K562 (cell line): ENCODE measurements around the gene SCN4B. TPM values are rescaled to one million over a fixed set of nuclear protein-coding genes. Genes with fewer than 3 reads are reported as not detected.

Source experiments
- BCLAF1 ChIP-seq, 2 experiments: fragments of 450-650 bp in 1 of 2; IDR thresholded peaks; 2 replicates each; pipeline ENCODE4 v1.6.1; 2011 to 2017; ENCODE audit warnings: low read depth in 2 of 2, antibody characterized with exemption in 1 of 2, borderline replicate concordance in 1 of 2, low read length in 1 of 2, mild to moderate bottlenecking in 1 of 2, mixed read lengths in 1 of 2; ENCODE audit not compliant: control insufficient read depth in 1 of 2
- EP400 ChIP-seq: fragments of 450-650 bp; IDR thresholded peaks from 2 replicates; pipeline ENCODE4 v1.6.1; 2017; ENCODE audit warnings: antibody characterized with exemption, mild to moderate bottlenecking, moderate library complexity
- FOSL1 ChIP-seq: fragments of 200-800 bp; sonication (Bioruptor generic); conservative IDR thresholded peaks from 2 replicates; pipeline ENCODE4 v1.6.1; 2016; ENCODE audit warnings: missing genetic modification characterization, missing compliant biosample characterization
- HBP1 ChIP-seq: fragments of 450-650 bp; formaldehyde crosslinking; IDR thresholded peaks from 2 replicates; pipeline ENCODE4 v1.4.0; 2022; ENCODE audit warnings: missing genetic modification characterization
- NFXL1 ChIP-seq: fragments of 450-650 bp; formaldehyde crosslinking; IDR thresholded peaks from 2 replicates; pipeline ENCODE4 v1.4.0; 2021; ENCODE audit warnings: mild to moderate bottlenecking
- NR3C1 ChIP-seq: sonication (generic); formaldehyde crosslinking; IDR thresholded peaks from 2 replicates; pipeline ENCODE4 v1.8.1; 2022; ENCODE audit warnings: missing genetic modification reagents
- PHB ChIP-seq: fragments of 250-450 bp; sonication (Bioruptor Pico); IDR thresholded peaks from 2 replicates; pipeline ENCODE4 v1.5.0; 2021
- THRB ChIP-seq: fragments of 450-650 bp; formaldehyde crosslinking; conservative IDR thresholded peaks from 2 replicates; pipeline ENCODE4 v1.4.0; 2022; ENCODE audit warnings: mild to moderate bottlenecking, missing genetic modification characterization
- ZMIZ1 ChIP-seq, 2 experiments: fragments of 150-350 bp in 1 of 2; IDR thresholded peaks; 2 replicates each; pipeline ENCODE4 v1.6.1; 2012 to 2016; ENCODE audit warnings: low read depth in 2 of 2, low read length in 2 of 2, mild to moderate bottlenecking in 1 of 2, moderate library complexity in 1 of 2
- ZNF24 ChIP-seq: fragments of 450-650 bp; IDR thresholded peaks from 2 replicates; pipeline ENCODE4 v1.6.1; 2016
- ZNF316 ChIP-seq: fragments of 450-650 bp; IDR thresholded peaks from 2 replicates; pipeline ENCODE4 v1.6.1; 2016
- ZNF699 ChIP-seq: fragments of 250-450 bp; sonication (Bioruptor Pico); IDR thresholded peaks from 2 replicates; pipeline ENCODE4 v1.8.0; 2021; ENCODE audit warnings: mild to moderate bottlenecking, moderate library complexity; ENCODE audit not compliant: insufficient replicate concordance
- polyA plus RNA-seq, 8 experiments: library from polyadenylated mRNA; depleted of rRNA in 4 of 8; stranded (reverse) in 5 of 8; unstranded in 3 of 8; fragments of >200 nt; fragmentation: Nextera tagmentation in 2 of 8; fragmentation: Illumina TruSeq in 1 of 8; extraction: Ambion mirVana in 2 of 8; extraction: Trizol in 1 of 8; gene quantifications; 2 replicates each; pipeline versions ENCODE4 v1.2.1 to v1.2.3, GENCODE V29; 2011 to 2014; ENCODE audit warnings: inconsistent platforms in 1 of 8, missing spikeins in 1 of 8
- total RNA-seq, 7 experiments: library from RNA; depleted of rRNA in 6 of 7; stranded (reverse); fragments of >200 nt in 6 of 7; fragmentation: Illumina TruSeq in 2 of 7; extraction: Trizol in 2 of 7; gene quantifications; 2 replicates each; pipeline versions ENCODE4 v1.2.1 to v1.2.3, GENCODE V29; 2011 to 2021; ENCODE audit warnings: low replicate concordance in 1 of 7
- TF ChIP-seq, protein P1 (sequence below): sonication (generic); formaldehyde crosslinking; IDR thresholded peaks from 2 replicates; pipeline ENCODE4 v1.8.1; 2022; ENCODE audit warnings: missing genetic modification reagents

Gene SCN4B
- total and polyA plus RNA-seq, 9 of the 15 experiments (the other 6 are each of a cell fraction or from before 2014, with no cell fraction given): 0.03 TPM; not detected in 8

- TF ChIP-seq, protein P1, sequence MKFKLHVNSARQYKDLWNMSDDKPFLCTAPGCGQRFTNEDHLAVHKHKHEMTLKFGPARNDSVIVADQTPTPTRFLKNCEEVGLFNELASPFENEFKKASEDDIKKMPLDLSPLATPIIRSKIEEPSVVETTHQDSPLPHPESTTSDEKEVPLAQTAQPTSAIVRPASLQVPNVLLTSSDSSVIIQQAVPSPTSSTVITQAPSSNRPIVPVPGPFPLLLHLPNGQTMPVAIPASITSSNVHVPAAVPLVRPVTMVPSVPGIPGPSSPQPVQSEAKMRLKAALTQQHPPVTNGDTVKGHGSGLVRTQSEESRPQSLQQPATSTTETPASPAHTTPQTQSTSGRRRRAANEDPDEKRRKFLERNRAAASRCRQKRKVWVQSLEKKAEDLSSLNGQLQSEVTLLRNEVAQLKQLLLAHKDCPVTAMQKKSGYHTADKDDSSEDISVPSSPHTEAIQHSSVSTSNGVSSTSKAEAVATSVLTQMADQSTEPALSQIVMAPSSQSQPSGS (CRISPR knock-in tag): no peak
- TF ChIP-seq ZNF699 (no peak), HBP1 (CRISPR knock-in tag) (peak; percentile 99), PHB (peak; percentile 84; the same call in 1 of the 2 replicates), EP400 (no peak), ZMIZ1 (IDR thresholded peaks at IDR 0.05; ENCODE audit: low read depth in 2 of 2, low read length in 2 of 2) (peak in 1 of 2 experiments; percentile 64; a peak in 1 of 4 replicates), FOSL1 (no peak), NR3C1 (no peak), ZNF24 (no peak), ZNF316 (peak; percentile 38; the same call in 1 of the 2 replicates), NFXL1 (no peak), THRB (CRISPR knock-in tag) (peak; percentile 98), BCLAF1 (IDR thresholded peaks at IDR 0.05; ENCODE audit: borderline replicate concordance in 1 of 2, control insufficient read depth in 1 of 2, low read depth in 2 of 2, low read length in 1 of 2) (peak in 1 of 2 experiments; percentile 87; a peak in 1 of 4 replicates)
Observed at GRCh38 chr11:118126082-118126838, 26.4 kb downstream of the SCN4B start (continued).
